Activated CD4-positive, alpha-beta T cell treated with anti-CD3 and anti-CD28 coated beads, Interleukin-2, amount 50 U/mL, for 48 hours (primary cell): ENCODE measurements around the gene ABCC4.
"Not testable (repeated sequence)": the region's sequence is repeated elsewhere in the genome, so short reads cannot be mapped to it uniquely, and the experiment has no call there.

ENCODE experiments used
- DNase-seq, 2 experiments: peaks; one replicate each; pipeline ENCODE4 v3.0.0-alpha.2; 2020

Gene ABCC4

DNA sequence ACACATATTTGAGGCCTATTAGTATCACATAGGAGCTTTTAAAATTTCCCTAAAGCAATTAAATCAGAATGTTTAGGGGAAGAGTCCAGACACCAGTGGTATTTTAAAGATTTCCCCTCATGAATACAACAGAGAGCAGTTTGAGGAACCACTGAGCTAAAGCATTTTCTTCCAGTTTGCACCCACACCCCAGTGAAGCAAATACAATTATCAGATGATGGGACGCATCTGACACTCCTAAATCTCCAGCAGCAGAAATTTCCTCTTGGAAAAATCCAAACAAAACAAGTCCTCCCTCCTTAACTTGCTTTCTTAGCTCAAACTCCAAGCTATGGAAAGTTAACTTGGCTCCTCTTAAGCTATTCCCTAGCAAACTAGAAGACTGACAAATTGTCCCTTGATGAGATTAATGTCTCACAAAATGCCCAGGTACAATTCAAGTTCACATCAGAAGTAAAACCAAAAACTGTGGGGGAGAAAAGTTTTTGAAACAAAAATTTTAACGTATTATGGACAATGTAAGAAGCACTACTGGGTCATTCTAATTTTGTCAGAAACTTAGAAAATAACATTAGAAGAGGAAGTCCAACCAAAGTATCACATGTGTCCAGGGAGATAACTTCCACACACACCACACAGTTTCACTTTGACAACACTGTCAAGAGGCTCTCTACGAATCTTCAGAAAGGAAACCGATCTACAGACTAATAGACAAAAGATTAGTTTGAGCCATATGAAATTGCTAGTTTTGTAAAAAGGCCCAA lies 74.1 kb downstream of the ABCC4 start:
- DNase-seq: no peak

DNA sequence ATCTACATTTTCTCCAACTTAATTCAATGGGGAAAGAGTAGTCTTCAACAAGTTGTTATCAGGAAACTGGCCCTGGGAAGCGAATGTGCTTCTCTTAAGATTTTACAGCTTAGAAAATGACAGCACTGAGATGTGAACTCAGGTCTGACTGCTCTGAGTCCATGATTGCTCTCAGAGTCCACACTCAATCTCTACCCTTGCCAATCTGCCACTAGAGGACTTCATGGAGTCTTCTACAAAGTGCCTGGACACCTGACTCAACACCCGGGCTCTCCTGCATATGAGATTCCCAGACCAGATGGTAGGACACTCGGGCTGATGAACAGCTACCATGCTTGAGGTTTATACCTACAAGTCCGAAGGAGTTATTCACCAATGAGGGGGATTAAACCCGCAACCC lies 74.8 kb downstream of the ABCC4 start:
- DNase-seq: no peak

DNA sequence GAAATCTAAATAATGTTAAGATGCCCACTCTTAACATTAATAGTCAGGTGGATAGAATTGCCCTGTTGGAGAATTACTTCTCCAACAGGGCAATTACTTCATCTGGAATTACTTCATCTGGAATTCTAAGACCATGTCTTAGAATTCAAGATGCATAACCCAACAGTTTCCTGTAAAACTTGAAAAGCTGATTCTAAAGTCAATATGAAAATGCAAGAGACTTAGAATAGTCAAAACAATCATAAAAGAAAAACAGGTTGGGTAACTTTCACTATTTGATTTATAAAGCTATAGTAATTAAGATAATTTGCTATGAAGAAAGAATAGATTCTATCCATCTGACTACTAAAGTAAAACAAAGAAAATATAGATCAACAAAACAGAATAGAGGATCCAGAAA lies 75.2 kb downstream of the ABCC4 start:
- DNase-seq: no peak

DNA sequence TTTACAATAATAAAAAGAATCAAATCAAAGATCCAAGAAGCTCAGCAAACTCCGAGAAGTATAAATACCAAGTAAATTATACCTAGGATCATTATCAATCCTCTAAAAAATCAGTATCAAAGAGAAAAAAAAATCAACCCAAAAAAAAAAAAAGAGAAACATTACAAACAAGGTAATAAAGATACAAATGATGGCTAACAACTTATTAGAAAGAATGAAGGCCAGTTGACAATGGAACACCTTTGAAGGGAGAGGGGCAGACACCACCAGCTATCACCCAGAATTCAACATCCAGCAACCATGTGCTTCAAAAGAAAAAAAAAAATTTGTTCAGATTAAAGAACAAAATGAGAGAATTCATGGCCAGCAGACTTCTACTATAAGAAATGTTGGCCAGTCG lies 77.2 kb downstream of the ABCC4 start:
- DNase-seq: no peak

DNA sequence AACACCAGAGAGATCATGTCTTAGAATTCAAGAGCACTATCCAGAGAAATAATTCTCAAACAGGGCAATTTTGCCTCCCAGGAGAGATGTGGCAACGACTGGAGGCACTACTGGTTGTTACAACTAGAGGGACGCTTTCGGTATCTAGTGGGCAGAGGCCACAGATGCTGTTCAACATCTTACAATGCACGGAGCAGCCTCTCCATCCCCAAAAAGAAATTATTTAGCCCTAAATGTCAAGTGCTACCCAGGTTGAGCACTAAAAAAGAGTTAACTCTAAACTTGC lies 78.6 kb downstream of the ABCC4 start:
- DNase-seq: no peak

DNA sequence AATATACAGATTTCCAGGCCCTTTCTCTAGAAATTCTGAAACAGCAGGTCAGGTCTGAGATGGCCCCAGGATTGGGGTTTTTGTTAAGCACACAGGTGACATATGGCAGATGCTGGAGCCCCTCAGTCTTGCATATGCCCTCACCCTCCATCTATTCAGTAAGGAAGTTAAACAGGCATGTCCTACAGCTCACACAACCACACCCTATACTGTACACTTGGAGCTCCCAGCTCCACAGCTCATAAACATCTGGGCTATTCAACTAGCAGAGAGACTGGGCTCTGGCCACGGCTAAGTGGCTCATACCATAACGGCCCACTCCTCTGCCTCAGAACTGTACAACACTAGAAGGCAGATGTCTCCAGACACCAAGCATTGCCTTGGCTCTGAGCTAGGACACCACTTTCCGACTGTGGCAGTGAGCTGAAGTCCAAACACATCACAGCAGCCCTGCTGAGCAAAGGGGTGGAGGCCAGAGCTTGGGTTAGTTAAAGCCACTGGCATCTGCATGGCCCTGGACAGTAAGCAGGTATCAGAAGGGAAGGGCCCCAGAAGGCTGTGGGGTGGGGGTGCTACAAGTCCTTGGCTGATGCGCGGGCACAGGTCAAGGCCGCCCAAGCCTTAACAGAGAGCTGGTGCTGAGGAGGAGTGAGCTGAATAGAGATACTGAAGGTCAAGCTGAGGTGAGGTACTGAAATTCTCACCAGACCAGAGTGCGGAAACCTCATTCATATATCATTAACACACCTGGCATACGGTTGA lies 79.1 kb downstream of the ABCC4 start:
- no peak for DNase-seq

DNA sequence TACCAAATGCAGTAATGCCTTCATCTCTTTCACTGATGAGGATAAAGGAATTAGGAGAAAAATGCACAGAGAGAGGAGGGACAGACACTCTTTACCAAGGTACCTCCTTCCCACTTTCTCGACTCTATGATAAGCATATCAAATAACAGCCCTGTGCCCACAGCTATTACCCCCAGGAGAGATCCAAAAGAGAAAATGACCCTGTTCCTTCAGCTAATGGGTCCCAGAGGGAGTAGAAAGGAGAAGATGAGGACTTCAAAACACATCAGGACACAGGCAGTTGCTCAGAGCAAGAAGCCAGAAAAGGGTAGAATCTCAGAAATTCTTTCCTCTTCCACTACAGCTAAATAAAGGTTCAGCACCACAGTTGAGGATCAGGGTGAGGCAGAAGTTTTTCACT lies 80.6 kb downstream of the ABCC4 start:
- no peak for DNase-seq

DNA sequence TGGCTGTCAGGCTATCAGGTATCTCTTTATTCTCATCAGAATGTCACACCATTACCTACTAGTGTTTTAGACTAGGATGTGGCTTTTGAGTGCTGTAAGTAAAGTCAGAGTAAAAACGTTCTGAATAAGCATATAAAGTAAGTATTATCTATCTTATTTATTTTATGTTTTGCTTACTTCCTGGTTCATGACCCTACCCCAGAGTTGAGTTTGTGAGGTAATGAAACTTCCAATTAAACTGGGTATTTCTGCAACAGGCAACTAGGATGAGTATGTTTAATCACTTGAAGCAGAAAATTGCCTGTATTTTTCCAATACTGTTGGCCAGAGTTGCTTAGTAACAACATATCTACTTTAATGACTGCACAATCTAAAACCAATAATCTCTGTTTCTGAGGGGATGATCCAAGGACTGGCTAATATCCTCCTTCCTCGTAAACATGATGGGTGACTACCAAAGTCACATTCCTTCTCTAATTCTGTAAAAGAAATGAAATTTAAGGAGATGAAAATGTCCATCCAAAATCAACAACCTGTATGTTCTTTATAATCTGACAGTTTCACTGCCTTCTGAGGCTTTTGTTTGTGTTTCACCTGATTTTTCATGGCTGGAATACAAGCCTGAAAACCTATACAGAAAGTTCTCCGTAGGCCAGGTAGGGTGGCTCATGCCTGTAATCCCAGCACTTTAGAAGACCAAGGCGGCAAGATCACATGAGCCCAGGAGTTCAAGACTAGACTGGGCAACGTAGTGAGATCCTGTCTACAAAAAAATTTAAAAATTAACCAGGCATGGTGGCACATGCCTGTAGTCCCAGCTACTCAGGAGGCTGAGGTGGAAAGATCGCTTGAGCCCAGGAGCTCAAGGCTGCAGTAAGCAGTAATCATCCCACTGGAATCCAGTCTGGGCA lies 83.1 kb downstream of the ABCC4 start:
- no peak for DNase-seq

DNA sequence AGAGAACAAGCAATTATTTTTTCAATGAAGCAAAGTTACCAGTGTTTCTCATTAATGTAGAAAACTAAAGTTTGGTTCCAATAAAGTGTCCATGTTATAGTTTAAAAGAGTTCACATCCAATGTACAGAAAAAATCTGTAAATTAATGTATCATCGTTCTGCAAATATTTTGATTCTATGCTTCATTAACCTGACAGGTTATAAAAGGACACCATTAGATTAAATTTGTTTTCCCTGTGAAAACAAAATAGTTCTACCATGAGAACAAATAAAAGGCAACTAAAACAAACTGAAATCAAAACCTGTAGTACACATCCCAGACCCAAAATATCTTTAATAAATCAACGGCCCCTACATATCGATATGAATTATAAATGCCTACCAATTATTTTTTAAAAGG lies 85.1 kb downstream of the ABCC4 start:
- no peak for DNase-seq

DNA sequence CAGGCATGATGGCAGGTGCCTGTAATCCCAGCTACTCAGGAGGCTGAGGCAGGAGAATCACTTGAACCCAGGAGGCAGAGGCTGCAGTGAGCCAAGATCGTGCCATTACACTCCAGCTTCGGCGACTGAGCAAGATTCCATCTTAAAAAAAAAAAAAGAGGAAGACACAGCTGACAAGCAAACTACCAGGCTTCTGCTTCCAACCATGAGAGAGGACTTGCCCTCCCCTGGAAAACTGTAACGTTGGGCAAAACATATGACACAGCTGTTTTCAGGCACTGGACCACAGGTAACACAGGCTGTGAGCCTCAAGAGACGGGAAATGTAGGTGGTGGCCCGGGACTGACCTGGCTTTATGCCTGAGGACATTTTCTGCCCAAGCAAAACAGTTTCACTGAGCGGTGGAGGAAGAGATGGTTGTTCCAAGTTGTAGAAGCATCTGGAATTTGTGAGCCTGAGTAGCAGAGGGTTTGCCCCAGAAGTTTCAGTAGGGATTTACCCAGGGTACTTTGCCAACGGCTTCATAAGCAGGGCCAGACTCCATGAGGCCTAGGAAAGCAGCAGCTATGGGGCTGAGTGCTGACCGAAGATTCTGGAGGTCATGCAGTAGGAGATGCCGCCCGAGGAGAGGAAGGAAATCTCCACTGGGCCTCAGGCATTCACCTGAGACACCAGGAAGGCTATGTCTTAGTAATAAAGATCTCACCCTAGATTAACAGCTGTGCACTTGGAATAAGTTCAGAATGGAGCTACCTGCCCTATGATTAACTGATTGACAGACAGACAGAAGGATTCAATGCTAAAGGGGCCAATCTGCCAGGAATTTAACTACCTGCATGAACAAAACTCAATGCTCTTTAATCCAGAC lies 88.0 kb downstream of the ABCC4 start:
- no peak for DNase-seq

DNA sequence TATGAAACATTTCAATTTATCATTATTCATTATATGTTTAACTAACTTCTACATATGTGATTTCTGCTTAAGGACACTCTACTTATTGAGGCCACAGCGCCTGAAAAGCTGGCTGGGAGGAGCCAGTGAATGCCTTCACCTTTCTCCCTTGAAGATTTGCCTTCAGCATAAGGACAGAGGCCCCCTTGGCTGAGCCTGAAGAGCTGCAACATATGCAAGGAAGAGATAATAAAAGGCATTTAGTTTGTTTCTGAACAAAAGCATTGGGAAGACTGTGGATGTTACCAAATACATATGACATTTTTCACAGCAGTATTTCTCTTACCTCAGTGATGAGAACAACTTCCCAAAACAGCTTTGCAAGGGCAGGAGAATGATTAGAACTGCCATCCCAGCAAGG lies 92.1 kb downstream of the ABCC4 start:
- DNase-seq: no peak

DNA sequence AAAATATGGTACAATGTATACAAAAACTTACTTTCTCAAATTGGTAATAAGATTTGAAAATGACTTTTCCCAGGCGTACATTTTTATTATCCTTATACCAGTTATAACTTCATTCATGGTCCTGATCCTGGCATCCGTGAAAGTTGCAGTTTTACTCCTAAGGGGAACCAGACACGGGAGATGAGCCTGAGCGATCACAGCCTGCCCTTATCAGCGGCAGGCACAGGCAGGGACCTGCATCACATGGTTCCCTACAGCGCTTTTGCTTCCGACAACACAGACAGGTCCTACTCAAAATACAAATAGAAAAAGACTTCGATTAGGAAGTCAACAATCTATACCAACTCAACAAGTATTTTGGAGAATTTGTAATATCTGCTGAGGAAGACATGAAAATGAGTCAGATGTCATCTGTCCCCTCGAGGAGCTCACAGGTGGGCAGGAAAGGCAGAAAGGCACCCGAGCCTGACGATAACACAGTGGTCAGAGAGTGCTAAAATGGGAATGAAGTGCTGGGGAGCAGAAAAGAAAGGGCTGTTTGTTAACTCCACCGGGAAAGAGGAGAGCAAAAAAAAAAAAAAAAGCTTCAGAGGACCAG lies 93.4 kb downstream of the ABCC4 start:
- no peak for DNase-seq

DNA sequence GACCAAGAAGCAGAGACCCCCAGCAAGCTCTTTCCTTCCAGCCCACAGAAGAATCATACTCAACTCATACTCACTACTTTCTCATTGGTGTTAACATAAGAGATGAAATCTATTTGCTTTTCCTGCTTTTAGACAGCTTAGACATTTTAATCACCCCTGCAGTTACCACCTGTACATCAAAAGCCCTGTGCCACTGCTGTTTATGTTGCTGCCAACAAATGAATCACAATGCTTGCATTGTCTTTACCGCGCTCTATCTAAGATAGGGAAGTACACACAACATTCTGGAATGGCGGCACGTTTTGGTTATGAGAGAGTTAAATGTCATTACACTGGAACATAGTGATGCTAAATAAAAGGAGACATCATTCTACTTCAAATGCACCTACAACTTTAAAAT lies 95.1 kb downstream of the ABCC4 start:
- DNase-seq: no peak

DNA sequence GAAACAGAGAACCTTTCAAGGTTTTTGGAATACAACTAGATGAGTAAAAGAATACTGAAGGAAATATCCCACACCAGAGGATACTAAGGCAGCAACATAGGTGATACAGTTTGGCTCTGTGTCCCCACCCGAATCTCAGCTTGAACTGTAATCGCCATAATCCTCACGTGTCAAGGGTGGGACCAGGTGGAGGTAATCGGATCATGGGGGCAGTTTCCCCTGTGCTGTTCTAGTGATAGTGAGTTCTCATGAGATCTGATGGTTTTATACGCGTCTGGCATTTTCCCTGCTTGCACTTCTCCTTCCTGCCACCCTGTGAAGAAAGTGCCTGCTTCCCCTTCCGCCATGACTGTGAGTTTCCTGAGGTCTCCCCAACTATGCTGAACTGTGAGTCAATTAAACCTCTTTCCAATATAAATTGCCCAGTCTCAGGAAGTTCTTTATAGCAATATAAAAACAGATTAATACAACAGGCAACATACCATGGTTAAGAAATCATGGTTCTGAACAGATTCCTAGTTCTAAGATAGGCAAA lies 97.0 kb downstream of the ABCC4 start:
- DNase-seq: no peak

DNA sequence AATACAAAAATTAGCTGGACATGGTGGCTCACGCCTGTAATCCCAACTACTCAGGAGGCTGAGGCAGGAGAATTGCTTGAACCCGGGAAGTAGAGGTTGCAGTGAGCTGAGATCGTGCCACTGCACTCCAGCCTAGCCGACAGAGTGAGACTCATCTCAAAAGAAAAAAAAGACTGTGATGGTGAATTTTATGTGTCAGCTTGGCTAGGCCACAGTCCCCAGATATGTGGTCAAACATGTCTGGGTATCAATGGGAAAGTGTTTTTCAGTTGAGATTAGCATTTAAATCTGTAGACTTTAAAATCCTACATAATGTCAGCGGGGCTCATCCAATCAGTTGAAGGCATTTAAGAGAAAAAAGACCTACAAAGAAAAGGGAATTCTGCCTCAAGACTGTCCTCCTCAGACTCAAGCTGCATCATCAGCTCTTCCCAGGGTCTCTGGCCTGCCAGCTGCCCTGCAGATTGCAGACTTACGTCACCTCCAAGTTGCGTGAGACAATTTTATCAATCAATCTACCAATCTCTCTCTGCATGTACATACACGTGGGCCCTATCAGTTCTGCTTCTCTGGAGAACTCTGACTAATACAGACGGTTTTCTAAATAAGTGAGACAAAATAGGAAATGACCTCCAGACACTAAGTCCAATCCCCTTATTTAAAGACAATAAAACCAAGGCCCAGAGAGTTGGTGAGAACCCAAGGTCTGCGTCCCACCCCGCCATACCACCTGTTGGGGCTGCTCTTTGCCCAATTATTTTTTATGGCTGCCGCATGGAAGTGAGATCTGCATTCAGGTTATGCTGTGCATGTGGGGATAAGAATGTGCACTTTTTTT lies 99.2 kb downstream of the ABCC4 start:
- DNase-seq: no peak

DNA sequence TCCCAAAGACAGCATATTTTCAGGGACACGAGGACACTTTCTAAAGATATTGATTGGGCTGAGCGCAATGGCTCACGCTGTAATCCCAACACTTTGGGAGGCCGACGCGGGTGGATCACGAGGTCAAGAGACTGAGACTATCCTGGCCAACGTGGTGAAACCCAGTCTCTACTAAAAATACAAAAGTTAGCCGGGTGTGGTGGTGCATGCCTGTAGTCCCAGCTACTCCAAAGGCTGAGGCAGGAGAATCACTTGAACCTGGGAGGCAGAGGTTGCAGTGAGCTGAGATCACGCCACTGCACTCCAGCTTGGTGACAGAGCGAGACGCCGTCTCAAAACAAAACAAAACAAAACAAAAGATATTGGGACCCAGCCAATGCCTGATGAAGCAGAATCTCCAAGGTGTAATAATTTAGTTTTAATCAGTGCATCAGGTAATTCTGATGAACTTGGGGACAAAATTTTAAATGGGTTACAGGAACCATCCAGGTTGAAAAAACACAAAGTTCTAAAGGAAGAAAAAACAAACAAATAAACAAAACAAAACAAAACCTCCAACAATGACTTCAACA lies 100.8 kb downstream of the ABCC4 start:
- not testable (repeated sequence) for DNase-seq

DNA sequence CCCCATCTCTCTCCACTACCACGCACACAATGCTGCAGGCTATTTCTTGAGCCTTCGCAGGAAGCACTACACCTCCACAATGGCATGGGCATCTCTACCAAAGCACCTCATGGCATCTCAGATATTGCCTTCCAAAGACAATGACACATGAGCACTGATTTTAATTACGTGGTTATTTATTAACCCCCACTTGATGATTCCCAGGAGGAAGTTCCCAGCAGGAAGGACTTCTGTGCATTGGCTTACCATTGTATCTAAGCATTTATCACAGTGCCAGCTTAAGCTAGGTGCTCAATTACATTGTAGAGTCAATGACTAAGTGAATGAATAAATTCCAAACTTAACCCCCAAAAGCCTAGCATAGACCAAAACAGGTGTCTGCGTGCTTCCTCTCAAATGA lies 101.4 kb downstream of the ABCC4 start:
- DNase-seq: no peak

DNA sequence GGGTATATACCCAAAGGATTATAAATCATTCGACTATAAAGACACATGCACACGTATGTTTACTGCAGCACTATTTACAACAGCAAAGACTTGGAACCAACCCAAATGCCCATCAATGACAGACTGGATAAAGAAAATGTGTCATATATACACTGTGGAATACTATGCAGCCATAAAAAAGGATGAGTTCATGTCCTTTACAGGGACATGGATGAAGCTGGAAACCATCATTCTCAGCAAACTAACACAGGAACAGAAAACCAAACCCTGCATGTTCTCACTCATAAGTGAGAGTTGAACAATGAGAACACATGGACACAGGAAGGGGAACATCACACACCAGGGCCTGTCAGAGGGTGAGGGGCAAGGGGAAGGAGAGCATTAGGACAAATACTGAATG lies 102.6 kb downstream of the ABCC4 start:
- DNase-seq: not testable (repeated sequence)

DNA sequence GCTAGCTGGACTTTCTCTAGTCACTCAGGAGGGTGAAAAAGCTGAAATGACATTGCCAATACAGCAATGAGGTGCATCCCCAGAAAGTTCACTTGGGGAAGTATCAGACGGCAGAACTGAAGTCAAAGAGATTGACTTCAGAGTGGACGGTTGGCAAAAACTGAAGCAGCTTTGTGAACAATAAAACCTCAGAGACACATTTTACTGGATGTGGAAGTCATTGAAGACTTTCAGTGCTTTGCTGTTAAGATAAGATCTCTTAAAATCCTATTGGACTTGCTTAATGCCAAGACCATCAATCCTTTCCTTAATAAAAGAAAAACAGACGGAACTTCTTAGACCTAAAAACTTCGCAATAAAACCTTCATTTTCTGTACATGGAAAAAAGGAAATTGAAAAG lies 103.7 kb downstream of the ABCC4 start:
- no peak for DNase-seq

DNA sequence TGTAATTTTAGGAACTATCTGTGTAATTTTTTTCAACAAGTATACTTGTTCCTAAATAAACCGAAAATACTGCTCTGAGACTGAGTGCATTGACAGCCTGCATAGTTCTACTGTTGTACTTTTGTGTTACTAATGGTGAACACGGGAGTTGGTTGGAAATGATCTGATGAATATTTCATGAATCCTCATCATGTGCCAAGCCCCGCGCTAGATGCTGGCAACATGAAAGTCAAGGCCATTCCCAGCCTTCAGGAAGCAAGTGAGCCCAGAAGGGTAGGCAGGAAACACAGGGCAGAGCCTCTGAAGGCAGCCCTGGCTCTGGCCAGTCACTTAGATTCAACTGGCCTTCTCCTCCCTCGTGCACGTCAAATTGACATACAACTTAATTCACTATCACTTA lies 106.1 kb downstream of the ABCC4 start:
- no peak for DNase-seq
